ENCODE measurements around the gene SLCO4C1.

The SLCO4C1 gene

DNA sequence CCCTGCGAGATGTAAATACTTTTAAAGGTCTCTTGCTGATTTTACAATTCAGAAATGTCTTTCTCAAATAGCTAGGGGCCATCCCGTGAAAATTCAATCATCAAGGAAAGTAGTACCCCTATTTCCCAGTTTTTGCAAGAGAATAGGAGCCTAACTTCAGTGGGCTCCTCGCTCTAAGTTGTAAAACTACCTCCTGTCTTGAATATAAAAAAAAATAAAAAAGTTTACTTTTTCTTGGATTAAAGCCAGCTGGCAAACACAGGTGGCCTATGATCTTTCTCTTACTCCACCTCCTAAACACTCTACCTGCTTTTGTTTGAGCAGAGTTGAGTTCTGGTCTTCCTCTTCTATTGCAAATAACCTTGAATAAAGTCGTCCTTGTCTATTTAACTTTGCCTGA is 79.4 kb downstream of the SLCO4C1 start:
- Histone ChIP-seq H3K4me2 (ENCODE audit: low read length) (no peak overlapping the region), H2AFZ (no peak overlapping the region), H3K27ac (no peak overlapping the region), H3K36me3 (ENCODE audit: control insufficient read depth, insufficient read depth, low read length) (no peaks in the 10 kb centered on the region), H3K4me3 (ENCODE audit: low read depth, low read length) (no peak overlapping the region), H3K79me2 (no peaks in the 10 kb centered on the region), H3K27me3 (ENCODE audit: control insufficient read depth, insufficient read depth, low read length) (no peaks in the 10 kb centered on the region), H3K9ac (no peak overlapping the region), H3K4me1 (no peaks in the 10 kb centered on the region), H3K9me3 (ENCODE audit: control insufficient read depth, low read length) (no peaks in the 10 kb centered on the region)
- no peak for TF ChIP-seq CTCF (IDR thresholded peaks at IDR 0.05)

GRCh38 chr5:102211165-102211564 is 84.9 kb downstream of the SLCO4C1 start:
- no peaks in the 10 kb centered on the region for H3K79me2 ChIP-seq
- H3K36me3 ChIP-seq (ENCODE audit: control insufficient read depth, insufficient read depth, low read length): no peaks in the 10 kb centered on the region
- no peak overlapping the region for H3K27ac ChIP-seq
- TF ChIP-seq CTCF (IDR thresholded peaks at IDR 0.05): no peak
- H3K4me1 ChIP-seq: no peaks in the 10 kb centered on the region
- no peaks in the 10 kb centered on the region for H3K9me3 ChIP-seq (ENCODE audit: control insufficient read depth, low read length)
- no peak overlapping the region for H3K9ac ChIP-seq
- H3K27me3 ChIP-seq (ENCODE audit: control insufficient read depth, insufficient read depth, low read length): no peaks in the 10 kb centered on the region
- no peak overlapping the region for H3K4me3 ChIP-seq (ENCODE audit: low read depth, low read length)
- no peak overlapping the region for H2AFZ ChIP-seq
- no peak overlapping the region for H3K4me2 ChIP-seq (ENCODE audit: low read length)

DNA sequence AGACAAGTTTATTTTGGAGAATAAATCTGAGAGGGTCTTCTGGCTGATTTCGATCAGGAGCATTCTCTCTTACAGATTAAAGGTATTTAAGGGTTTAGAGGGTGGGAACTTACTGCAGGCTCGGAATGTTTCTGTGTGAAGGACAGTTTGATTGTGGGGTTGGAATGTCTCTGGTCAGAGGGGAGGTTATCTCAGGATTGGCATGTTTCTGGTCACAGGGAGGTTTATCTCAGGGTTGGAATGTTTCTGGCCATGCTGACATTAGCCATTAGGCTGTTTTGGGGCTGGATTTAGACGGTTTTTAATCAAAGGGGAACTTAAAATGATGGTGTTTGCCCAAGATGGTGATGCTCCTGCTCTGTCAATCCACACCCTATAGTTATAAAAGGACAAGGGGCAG is 95.2 kb downstream of the SLCO4C1 start:
- Histone ChIP-seq H3K4me2 (ENCODE audit: low read length) (no peak overlapping the region), H3K4me1 (no peaks in the 10 kb centered on the region), H3K9me3 (ENCODE audit: control insufficient read depth, low read length) (no peaks in the 10 kb centered on the region), H3K27ac (no peak overlapping the region), H2AFZ (no peak overlapping the region), H3K27me3 (ENCODE audit: control insufficient read depth, insufficient read depth, low read length) (no peaks in the 10 kb centered on the region), H3K36me3 (ENCODE audit: control insufficient read depth, insufficient read depth, low read length) (no peaks in the 10 kb centered on the region), H3K4me3 (ENCODE audit: low read depth, low read length) (no peak overlapping the region), H3K9ac (no peak overlapping the region), H3K79me2 (no peaks in the 10 kb centered on the region)
- TF ChIP-seq CTCF (IDR thresholded peaks at IDR 0.05): no peak

- Histone ChIP-seq H3K4me1 (no peaks in the 10 kb centered on the region), H3K9ac (no peak overlapping the region), H3K79me2 (no peaks in the 10 kb centered on the region), H3K27me3 (ENCODE audit: control insufficient read depth, insufficient read depth, low read length) (no peaks in the 10 kb centered on the region), H3K9me3 (ENCODE audit: control insufficient read depth, low read length) (no peaks in the 10 kb centered on the region), H3K4me2 (ENCODE audit: low read length) (no peak overlapping the region), H3K27ac (no peak overlapping the region), H3K4me3 (ENCODE audit: low read depth, low read length) (no peak overlapping the region), H3K36me3 (ENCODE audit: control insufficient read depth, insufficient read depth, low read length) (no peaks in the 10 kb centered on the region), H2AFZ (no peak overlapping the region)
- no peak for TF ChIP-seq CTCF (IDR thresholded peaks at IDR 0.05)
Measured at GRCh38 chr5:102196481-102196880, 99.6 kb downstream of the SLCO4C1 start.

Data from parathyroid adenoma (tissue), 2 donors.